GM23338 (cell line): ENCODE measurements around the gene SLITRK6. TPM values are rescaled to one million over a fixed set of nuclear protein-coding genes. Genes with fewer than 3 reads are reported as not detected.
A peak's percentile ranks its signal among the peaks of the same experiment; 100 is the strongest.

Source experiments
- ATAC-seq: fragments of 200-7000 bp; cut with Tn5 transposase; 3 replicates; pipeline ENCODE4 v1.9.1; 2020
- DNase-seq: peaks from one replicate; pipeline ENCODE4 v3.0.0-alpha.2; 2015; ENCODE audit warnings: low spot score
- H2AFZ ChIP-seq: fragments of 200-600 bp; sonication (generic); 2 replicates; pipeline ENCODE4 v1.8.0; 2016; ENCODE audit warnings: antibody characterized with exemption, mild to moderate bottlenecking, moderate library complexity
- H3F3A ChIP-seq: fragments of 200-600 bp; sonication (generic); replicated peaks from 2 replicates; pipeline ENCODE4 v1.8.0; 2017; ENCODE audit warnings: antibody characterized with exemption, mixed run types, low read depth
- H3K27ac ChIP-seq: fragments of 200-600 bp; sonication (generic); 2 replicates; pipeline ENCODE4 v1.6.1; 2016; ENCODE audit warnings: low read depth
- H3K27me3 ChIP-seq: fragments of 200-600 bp; sonication (generic); 2 replicates; pipeline ENCODE4 v1.8.0; 2016; ENCODE audit warnings: mild to moderate bottlenecking, mixed run types, moderate library complexity; ENCODE audit not compliant: insufficient read depth
- H3K36me3 ChIP-seq: fragments of 200-600 bp; sonication (generic); 2 replicates; pipeline ENCODE4 v1.8.0; 2016; ENCODE audit warnings: mild to moderate bottlenecking; ENCODE audit not compliant: insufficient read depth
- H3K4me1 ChIP-seq: fragments of 200-600 bp; sonication (generic); 2 replicates; pipeline ENCODE4 v1.8.0; 2016; ENCODE audit warnings: mild to moderate bottlenecking, moderate library complexity; ENCODE audit not compliant: insufficient read depth
- H3K4me2 ChIP-seq: fragments of 200-600 bp; sonication (generic); 2 replicates; pipeline ENCODE4 v1.7.1; 2017; ENCODE audit warnings: mixed run types
- H3K4me3 ChIP-seq: fragments of 200-600 bp; sonication (generic); 2 replicates; pipeline ENCODE4 v1.6.1; 2016; ENCODE audit warnings: mixed run types
- H3K79me2 ChIP-seq: fragments of 200-600 bp; sonication (generic); replicated peaks from 2 replicates; pipeline ENCODE4 v1.8.0; 2017; ENCODE audit warnings: mild to moderate bottlenecking; ENCODE audit not compliant: insufficient read depth
- H3K9me2 ChIP-seq: fragments of 200-600 bp; sonication (generic); 2 replicates; pipeline ENCODE4 v1.8.0; 2017; ENCODE audit not compliant: insufficient read depth
- H4K20me1 ChIP-seq: fragments of 200-600 bp; sonication (generic); replicated peaks from 2 replicates; pipeline ENCODE4 v1.8.0; 2017; ENCODE audit warnings: mild to moderate bottlenecking; ENCODE audit not compliant: insufficient read depth
- H3K27ac Mint-ChIP-seq: 2 replicates; pipeline ENCODE4 v1.8.0; 2020; ENCODE audit warnings: inconsistent platforms, mild to moderate bottlenecking, moderate library complexity, mixed read lengths
- H3K27me3 Mint-ChIP-seq: 3 replicates; pipeline ENCODE4 v1.8.0; 2022; ENCODE audit warnings: low read depth, mild to moderate bottlenecking, moderate library complexity, mixed read lengths, inconsistent platforms; ENCODE audit not compliant: insufficient read depth, poor library complexity
- H3K36me3 Mint-ChIP-seq: 3 replicates; pipeline ENCODE4 v1.8.0; 2021; ENCODE audit warnings: low read depth, mild to moderate bottlenecking, inconsistent platforms, moderate library complexity, mixed read lengths
- H3K4me1 Mint-ChIP-seq: 3 replicates; pipeline ENCODE4 v1.8.0; 2020; ENCODE audit warnings: mild to moderate bottlenecking, inconsistent platforms, mixed read lengths
- H3K4me3 Mint-ChIP-seq: 3 replicates; pipeline ENCODE4 v1.8.0; 2021; ENCODE audit warnings: moderate library complexity, mild to moderate bottlenecking, inconsistent platforms, mixed read lengths
- H3K9me3 Mint-ChIP-seq: 3 replicates; pipeline ENCODE4 v1.8.0; 2020; ENCODE audit warnings: moderate library complexity, mild to moderate bottlenecking, inconsistent platforms, mixed read lengths
- EZH2 ChIP-seq: fragments of 200-600 bp; sonication (generic); IDR thresholded peaks from one replicate; pipeline ENCODE4 v1.8.0; 2017; ENCODE audit warnings: antibody characterized with exemption, mild to moderate bottlenecking, low read depth; ENCODE audit not compliant: unreplicated experiment
- JUNB ChIP-seq: IDR thresholded peaks from one replicate; pipeline ENCODE4 v1.6.1; 2016; ENCODE audit warnings: antibody characterized with exemption; ENCODE audit not compliant: unreplicated experiment
- NANOG ChIP-seq: IDR thresholded peaks from 2 replicates; pipeline ENCODE4 v1.6.1; 2016; ENCODE audit warnings: antibody characterized with exemption, borderline replicate concordance
- STAT1 ChIP-seq: IDR thresholded peaks from one replicate; pipeline ENCODE4 v1.6.1; 2016; ENCODE audit warnings: antibody characterized with exemption; ENCODE audit not compliant: unreplicated experiment
- ZNF331 ChIP-seq: fragments of 250-450 bp; sonication (Bioruptor Pico); IDR thresholded peaks from 2 replicates; pipeline ENCODE4 v1.5.0; 2020; ENCODE audit warnings: low read depth, mild to moderate bottlenecking, moderate library complexity
- long read RNA-seq: library from polyadenylated mRNA; unstranded; transcript quantifications from one replicate; pipeline ENCODE4 v2.0.0, GENCODE V29; 2020; ENCODE audit not compliant: unreplicated experiment
- polyA plus RNA-seq: library from polyadenylated mRNA; unstranded; fragments of >200 nt; fragmentation: Nextera tagmentation; extraction: Ambion mirVana; gene quantifications from 2 replicates; pipeline ENCODE4 v1.2.1, GENCODE V29; 2016
- total RNA-seq: library from RNA; depleted of rRNA; stranded (reverse); fragments of >200 nt; shearing (Covaris generic); gene quantifications from 2 replicates; pipeline ENCODE4 v1.2.3, GENCODE V29; 2014; rRNA removed
- TF ChIP-seq, protein P1 (sequence below), 2 experiments: fragments of 200-600 bp in 1 of 2; sonication (generic) in 1 of 2; conservative IDR thresholded peaks; 2 replicates each; pipeline versions ENCODE4 v1.5.1 to v1.6.1; 2016 to 2017; ENCODE audit warnings: antibody characterized with exemption in 2 of 2, low read depth in 2 of 2, mild to moderate bottlenecking in 2 of 2, moderate library complexity in 1 of 2
- TF ChIP-seq, protein P2 (sequence below): IDR thresholded peaks from 2 replicates; pipeline ENCODE4 v1.6.1; 2016; ENCODE audit warnings: antibody characterized with exemption
- TF ChIP-seq, protein P3 (sequence below): IDR thresholded peaks from one replicate; pipeline ENCODE4 v1.6.1; 2018; ENCODE audit warnings: antibody characterized with exemption; ENCODE audit not compliant: unreplicated experiment

SLITRK6 gene
- 0.08 and 0.45 TPM in 2 replicates for total RNA-seq
- 0.92 and 1.0 TPM in 2 replicates for polyA plus RNA-seq
- long read RNA-seq: 0 reads

DNA sequence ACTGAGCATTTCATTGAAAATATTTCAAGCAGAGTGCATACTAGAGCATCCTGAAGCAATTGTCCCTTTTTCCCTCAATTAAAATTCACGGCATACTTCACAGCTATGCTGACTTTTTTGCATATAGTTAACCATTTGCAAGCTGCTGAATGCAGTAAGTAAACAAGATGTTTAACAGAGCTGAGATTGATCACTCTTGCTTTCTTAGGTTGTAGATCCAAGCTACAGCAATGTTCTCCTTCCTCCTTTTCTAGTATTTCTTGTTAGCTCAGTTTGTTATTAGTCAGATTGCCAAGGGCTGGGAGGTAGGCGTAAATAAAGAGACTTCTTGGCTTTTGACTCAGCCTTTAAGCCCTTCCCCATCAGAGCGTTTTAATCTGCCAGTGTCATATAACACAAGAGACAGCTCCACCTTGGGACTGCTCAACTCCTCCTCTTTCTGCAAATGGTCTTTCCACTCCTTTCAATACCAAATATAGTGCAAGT lies at the start of gene SLITRK6:
Gene SLITRK6 (minus strand): TSS at position 323 of the 486 bp plus-strand sequence. CDS start 2,911 bp downstream, outside the sequence.
- ATAC-seq (peak; percentile 99), DNase-seq (peak; percentile 75)
- H3K27ac Mint-ChIP-seq: peak within 1 kb of the TSS; percentile 92
- H3K4me3 Mint-ChIP-seq: peak within 1 kb of the TSS; percentile 48
- Histone ChIP-seq H3K4me1 (peaks cover 25% of the 10 kb centered on the region), H3K27ac (peak within 1 kb of the TSS; percentile 6), H3K79me2 (no peaks in the 10 kb centered on the region), H4K20me1 (no peaks in the 10 kb centered on the region), H2AFZ (no peak within 1 kb of the TSS), H3K36me3 (no peaks in the 10 kb centered on the region), H3K4me2 (peak within 1 kb of the TSS; percentile 1; the same call in 1 of the 2 replicates), H3K9me2 (0 out of 2 replicates have a peak, but pooled peaks cover 5% of the 10 kb centered on the region), H3K27me3 (no peaks in the 10 kb centered on the region), H3K4me3 (no peak within 1 kb of the TSS), H3F3A (no peaks in the 10 kb centered on the region)
- no peaks in the 10 kb centered on the region for H3K9me3 Mint-ChIP-seq
- H3K4me1 Mint-ChIP-seq: peaks cover 30% of the 10 kb centered on the region
- H3K27me3 Mint-ChIP-seq: no peaks in the 10 kb centered on the region
- H3K36me3 Mint-ChIP-seq: no peaks in the 10 kb centered on the region
- TF ChIP-seq STAT1 (no peak), EZH2 (no peak)
- TF ChIP-seq, protein P1, sequence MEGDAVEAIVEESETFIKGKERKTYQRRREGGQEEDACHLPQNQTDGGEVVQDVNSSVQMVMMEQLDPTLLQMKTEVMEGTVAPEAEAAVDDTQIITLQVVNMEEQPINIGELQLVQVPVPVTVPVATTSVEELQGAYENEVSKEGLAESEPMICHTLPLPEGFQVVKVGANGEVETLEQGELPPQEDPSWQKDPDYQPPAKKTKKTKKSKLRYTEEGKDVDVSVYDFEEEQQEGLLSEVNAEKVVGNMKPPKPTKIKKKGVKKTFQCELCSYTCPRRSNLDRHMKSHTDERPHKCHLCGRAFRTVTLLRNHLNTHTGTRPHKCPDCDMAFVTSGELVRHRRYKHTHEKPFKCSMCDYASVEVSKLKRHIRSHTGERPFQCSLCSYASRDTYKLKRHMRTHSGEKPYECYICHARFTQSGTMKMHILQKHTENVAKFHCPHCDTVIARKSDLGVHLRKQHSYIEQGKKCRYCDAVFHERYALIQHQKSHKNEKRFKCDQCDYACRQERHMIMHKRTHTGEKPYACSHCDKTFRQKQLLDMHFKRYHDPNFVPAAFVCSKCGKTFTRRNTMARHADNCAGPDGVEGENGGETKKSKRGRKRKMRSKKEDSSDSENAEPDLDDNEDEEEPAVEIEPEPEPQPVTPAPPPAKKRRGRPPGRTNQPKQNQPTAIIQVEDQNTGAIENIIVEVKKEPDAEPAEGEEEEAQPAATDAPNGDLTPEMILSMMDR (conservative IDR thresholded peaks at IDR 0.05; ENCODE audit: low read depth in 2 of 2): peak in 1 of 2 experiments; percentile 41; a peak in 2 of 4 replicates

GRCh38 chr13:85847012-85847411 lies 47.8 kb upstream of the SLITRK6 start:
- Histone ChIP-seq H3K27ac (no peak overlapping the region), H3K9me2 (no peaks in the 10 kb centered on the region), H3K36me3 (no peaks in the 10 kb centered on the region), H3K4me1 (no peaks in the 10 kb centered on the region), H3K4me2 (no peak overlapping the region), H3K79me2 (no peaks in the 10 kb centered on the region), H2AFZ (no peak overlapping the region), H3F3A (no peaks in the 10 kb centered on the region), H3K27me3 (no peaks in the 10 kb centered on the region), H3K4me3 (no peak overlapping the region), H4K20me1 (no peaks in the 10 kb centered on the region)
- ATAC-seq (no peak), DNase-seq (no peak)
- Mint-ChIP-seq H3K9me3 (peaks cover 31% of the 10 kb centered on the region), H3K4me1 (no peaks in the 10 kb centered on the region), H3K27ac (no peak overlapping the region), H3K27me3 (no peaks in the 10 kb centered on the region), H3K36me3 (peaks cover 26% of the 10 kb centered on the region), H3K4me3 (no peak overlapping the region)
- no peak for TF ChIP-seq NANOG
- TF ChIP-seq ZNF331 (CRISPR knock-in tag): no peak
- TF ChIP-seq EZH2: no peak
- TF ChIP-seq JUNB: no peak
- TF ChIP-seq, protein P2, sequence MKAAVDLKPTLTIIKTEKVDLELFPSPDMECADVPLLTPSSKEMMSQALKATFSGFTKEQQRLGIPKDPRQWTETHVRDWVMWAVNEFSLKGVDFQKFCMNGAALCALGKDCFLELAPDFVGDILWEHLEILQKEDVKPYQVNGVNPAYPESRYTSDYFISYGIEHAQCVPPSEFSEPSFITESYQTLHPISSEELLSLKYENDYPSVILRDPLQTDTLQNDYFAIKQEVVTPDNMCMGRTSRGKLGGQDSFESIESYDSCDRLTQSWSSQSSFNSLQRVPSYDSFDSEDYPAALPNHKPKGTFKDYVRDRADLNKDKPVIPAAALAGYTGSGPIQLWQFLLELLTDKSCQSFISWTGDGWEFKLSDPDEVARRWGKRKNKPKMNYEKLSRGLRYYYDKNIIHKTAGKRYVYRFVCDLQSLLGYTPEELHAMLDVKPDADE: no peak
- TF ChIP-seq, protein P1 (conservative IDR thresholded peaks at IDR 0.05; ENCODE audit: low read depth in 2 of 2): no peak
- TF ChIP-seq, protein P3, sequence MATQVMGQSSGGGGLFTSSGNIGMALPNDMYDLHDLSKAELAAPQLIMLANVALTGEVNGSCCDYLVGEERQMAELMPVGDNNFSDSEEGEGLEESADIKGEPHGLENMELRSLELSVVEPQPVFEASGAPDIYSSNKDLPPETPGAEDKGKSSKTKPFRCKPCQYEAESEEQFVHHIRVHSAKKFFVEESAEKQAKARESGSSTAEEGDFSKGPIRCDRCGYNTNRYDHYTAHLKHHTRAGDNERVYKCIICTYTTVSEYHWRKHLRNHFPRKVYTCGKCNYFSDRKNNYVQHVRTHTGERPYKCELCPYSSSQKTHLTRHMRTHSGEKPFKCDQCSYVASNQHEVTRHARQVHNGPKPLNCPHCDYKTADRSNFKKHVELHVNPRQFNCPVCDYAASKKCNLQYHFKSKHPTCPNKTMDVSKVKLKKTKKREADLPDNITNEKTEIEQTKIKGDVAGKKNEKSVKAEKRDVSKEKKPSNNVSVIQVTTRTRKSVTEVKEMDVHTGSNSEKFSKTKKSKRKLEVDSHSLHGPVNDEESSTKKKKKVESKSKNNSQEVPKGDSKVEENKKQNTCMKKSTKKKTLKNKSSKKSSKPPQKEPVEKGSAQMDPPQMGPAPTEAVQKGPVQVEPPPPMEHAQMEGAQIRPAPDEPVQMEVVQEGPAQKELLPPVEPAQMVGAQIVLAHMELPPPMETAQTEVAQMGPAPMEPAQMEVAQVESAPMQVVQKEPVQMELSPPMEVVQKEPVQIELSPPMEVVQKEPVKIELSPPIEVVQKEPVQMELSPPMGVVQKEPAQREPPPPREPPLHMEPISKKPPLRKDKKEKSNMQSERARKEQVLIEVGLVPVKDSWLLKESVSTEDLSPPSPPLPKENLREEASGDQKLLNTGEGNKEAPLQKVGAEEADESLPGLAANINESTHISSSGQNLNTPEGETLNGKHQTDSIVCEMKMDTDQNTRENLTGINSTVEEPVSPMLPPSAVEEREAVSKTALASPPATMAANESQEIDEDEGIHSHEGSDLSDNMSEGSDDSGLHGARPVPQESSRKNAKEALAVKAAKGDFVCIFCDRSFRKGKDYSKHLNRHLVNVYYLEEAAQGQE: no peak
